Right renal cortex interstitium (tissue), 3 donors: ENCODE measurements around the gene KSR2. TPM values are rescaled to one million over a fixed set of nuclear protein-coding genes. Genes with fewer than 3 reads are reported as not detected.
A peak's percentile ranks its signal among the peaks of the same experiment; 100 is the strongest.
"Not testable (repeated sequence)": the region's sequence is repeated elsewhere in the genome, so short reads cannot be mapped to it uniquely, and the experiment has no call there.

ENCODE experiments used
- DNase-seq, 3 donors: peaks; one replicate each; pipeline ENCODE4 v3.0.0-alpha.2; 2013; ENCODE audit warnings: low read depth in 3 of 3, low spot score in 2 of 3
- polyA plus RNA-seq, 3 donors: library from polyadenylated mRNA; unstranded; fragments of 120-200 nt; gene quantifications; one replicate each; pipeline ENCODE4 v1.2.1, GENCODE V29; 2013; ENCODE audit not compliant: insufficient read length in 3 of 3

KSR2 gene
- polyA plus RNA-seq, result under 1 TPM; 0.75 to 0.89 (median 0.89) TPM

GRCh38 chr12:117968826-117969659, at the start of gene KSR2:
Gene KSR2, minus strand, starts transcription at chr12:117968990. Its CDS starts 735 bp downstream, at chr12:117968255.
- peak; percentile 33 to 59 (median 44) for DNase-seq

- DNase-seq, result no peak
Measured at GRCh38 chr12:118017926-118018325, 49.1 kb upstream of the KSR2 start.

GRCh38 chr12:118016424-118017264, 47.9 kb upstream of the KSR2 start, which contains the start of gene RFC5:
Gene RFC5, plus strand, starts transcription at chr12:118016703. Its CDS starts 125 bp downstream, at chr12:118016828.
- DNase-seq, result peak; percentile 92 to 96 (median 93)

DNA sequence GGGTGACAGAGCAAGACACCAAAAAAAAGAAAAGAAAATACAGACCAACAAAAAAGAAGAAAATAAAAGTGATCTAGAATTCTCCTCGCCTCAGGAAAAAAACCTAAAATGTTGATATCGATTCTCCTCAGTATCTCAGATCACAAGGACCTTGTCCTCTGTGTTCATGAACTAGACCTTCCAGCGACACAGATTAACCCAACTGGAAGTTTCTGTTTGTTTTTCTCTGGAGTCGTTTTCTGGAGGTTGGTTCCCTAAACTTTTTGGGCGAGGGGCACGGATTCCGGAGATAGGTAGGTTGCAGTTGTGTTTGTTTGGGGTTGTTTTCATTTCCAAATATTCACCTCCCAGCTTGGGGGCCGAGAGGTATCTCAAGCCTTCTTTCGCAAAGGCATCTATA, 47.2 kb upstream of the KSR2 start:
- DNase-seq, result no peak

GRCh38 chr12:118015306-118015705, 46.5 kb upstream of the KSR2 start:
- DNase-seq, result no peak

DNA sequence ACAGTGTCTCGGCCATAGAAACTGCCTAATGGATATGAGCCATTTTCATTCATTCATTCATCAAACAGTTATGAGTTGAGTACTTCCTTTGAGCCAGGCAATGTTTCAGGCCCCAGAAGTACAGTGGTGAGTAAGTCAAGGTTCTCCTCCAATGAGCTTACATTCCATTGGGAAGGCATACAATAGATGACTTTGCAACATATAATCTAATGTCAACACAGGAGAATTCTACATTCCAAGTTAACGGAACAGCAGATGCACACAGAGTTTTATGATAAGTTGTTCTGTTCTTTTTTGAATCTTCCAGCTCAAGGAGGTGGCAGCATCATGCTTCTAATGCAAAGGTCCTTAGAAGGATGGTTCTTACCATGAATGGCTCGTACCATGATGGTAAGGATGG, 44.5 kb upstream of the KSR2 start:
- no peak for DNase-seq

GRCh38 chr12:118011961-118012360, 43.2 kb upstream of the KSR2 start:
- no peak for DNase-seq

- no peak for DNase-seq
Measured at GRCh38 chr12:118011377-118011776, 42.6 kb upstream of the KSR2 start.

DNA sequence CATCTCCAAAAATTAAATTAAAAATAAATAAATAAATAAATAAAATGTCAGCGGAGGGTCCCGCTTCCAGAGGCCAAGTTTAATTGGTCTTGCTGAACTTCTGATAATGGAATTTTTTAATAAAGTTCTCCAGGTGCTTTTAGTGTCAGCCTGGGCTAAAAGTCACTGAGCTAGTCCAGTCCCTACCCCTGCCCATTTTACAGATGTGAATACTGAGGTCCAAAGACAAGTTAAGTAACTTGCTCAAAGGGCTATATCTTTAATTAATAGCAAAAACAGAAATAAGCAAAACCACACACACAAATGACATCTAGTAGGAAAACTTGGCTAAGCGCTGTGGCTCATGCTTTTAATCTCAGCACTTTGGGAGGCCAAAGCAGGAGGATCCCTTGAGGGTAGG, 42.1 kb upstream of the KSR2 start:
- no peak for DNase-seq

- not testable (repeated sequence) for DNase-seq
Measured at GRCh38 chr12:117999806-118000205, 31.0 kb upstream of the KSR2 start.

GRCh38 chr12:117998719-117999118, 29.9 kb upstream of the KSR2 start:
- no peak for DNase-seq

DNA sequence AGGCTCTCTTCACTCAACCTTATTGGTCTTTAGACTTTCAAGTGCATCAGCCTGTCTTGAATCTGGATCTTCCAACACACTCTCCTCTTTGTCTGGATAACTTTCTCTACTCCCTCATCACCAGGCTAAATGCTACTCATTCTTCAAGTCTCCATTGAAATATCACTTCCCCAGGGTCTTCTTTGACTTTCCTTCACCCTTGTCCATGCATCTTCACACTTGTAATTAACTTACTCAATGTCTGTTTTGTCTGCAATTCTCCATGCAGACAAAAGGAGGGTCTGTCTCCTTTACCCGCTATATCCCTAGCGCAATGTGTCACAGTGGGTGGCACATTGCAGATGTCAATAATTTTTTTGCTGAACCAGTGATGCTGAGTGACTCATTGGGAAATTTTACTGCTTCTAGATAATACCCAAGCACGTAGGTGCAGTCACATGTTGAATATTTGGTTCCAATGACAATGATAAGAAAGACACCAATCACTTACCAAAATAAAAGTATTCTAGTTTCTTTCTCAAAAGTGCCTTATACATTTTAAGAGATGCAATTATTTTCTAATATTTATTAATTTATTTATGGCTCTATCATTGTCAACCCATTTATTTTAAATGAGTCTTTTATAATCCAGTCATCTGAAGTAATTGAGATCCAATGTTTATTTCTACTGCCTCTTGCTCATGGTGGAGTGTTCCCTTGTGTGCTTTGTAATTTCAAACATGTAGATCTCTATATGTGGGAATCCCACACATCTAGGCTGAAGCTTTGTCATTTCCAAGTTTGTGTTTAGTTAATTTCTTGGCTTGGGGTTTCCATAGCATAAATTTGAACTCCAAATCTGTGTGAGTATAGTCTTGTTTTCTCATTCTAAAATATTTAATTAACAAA, 26.0 kb upstream of the KSR2 start:
- no peak for DNase-seq

DNA sequence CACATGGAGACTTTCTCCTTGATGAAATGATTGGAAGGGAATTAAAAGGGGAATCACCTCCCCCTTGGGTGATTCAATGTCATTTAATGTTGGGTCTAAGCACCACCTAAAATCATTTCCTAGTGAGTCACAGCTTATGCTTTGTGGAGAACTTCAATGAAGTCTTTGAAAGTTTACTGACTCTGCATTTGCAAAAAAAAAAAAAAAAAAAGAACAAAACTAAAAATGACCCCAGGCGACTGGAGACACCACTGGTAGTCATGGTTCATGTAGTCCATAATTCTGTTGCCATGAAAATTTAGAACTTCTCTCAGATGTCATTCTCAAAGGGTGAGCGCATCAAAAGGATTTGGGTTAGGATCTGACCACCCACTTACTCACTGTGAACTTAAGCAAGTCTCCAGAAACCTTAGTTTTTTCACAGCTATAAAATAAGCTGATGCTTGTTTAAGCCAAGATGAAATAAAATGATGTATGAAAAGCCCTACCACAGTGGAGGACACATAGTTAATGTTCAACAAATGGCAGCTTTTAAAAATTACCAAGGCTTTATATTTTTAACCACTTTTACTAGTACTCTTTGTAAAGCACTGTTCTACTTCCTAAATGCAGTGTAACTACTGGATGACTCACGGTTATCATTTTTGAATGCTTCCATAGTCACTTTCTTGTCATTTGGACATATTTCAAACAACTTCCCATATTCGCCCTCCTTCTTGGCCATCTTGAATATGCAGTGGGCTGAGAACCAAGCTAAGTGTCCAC, 18.1 kb upstream of the KSR2 start:
- DNase-seq, result no peak

- no peak for DNase-seq
Measured at GRCh38 chr12:117985182-117985581, 16.4 kb upstream of the KSR2 start.

- DNase-seq, result no peak
Measured at GRCh38 chr12:117981267-117981666, 12.5 kb upstream of the KSR2 start.

- DNase-seq, result no peak
Measured at GRCh38 chr12:117980616-117981015, 11.8 kb upstream of the KSR2 start.

GRCh38 chr12:117977373-117977772, 8.6 kb upstream of the KSR2 start:
- DNase-seq, result no peak

DNA sequence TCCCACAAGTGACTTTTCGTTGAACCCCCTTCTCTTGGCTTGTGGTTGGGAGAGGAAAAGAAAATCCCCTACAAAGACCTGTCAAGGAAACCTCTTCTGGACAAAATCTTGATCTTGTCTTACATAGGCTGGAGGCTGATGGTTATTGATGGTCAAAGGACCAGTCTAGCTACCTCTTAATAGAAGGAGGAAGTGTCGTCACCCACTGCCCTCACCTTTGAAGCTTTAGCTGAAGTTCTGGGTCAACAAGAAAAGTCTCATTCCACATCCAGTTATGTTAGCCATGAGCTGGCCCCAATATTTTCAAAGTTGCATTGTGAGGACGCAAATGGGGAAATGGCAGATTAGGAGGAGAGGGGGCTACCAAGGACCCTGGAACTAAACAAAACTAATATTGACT, 6.2 kb upstream of the KSR2 start:
- no peak for DNase-seq

DNA sequence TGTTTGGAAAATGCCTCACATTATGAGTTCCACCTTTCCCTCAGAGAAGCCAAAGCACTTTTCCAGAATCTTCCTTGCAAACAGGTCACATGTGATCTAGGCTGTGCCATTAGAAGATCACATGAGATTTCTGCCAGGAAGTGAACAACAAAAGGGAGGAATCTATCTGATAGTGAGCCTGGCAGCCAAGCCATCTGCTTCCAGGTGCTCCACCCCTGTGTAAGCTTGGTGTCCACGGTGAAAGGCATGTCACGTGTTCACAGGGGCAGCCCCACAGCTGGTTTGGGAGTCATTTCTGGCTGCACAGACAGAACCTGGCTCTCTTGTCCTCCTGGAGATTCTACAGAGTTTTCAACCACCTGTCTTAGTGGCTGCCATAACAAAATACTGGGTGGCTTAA, 3.5 kb upstream of the KSR2 start:
- DNase-seq, result no peak

DNA sequence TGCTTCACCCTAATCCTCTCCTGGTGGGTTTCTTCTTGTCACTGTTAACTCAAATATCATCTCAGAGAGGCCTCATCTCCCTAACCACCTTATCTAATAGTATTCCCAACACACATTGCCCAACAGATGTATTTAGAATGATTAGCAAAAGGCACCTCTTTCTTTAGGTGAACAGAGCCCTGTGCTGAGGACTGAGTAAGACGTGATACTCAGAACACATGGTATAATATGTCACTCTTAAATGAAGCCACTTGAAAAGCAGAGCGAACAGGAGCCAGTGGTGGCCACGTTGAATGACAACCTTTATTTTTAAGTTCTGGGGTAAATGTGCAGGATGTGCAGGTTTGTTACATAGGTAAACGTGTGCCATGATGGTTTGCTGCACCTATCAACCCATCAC, 1.5 kb upstream of the KSR2 start:
- DNase-seq, result no peak
